WTC11 (cell line): ENCODE measurements around the gene CD86. TPM values are rescaled to one million over a fixed set of nuclear protein-coding genes. Genes with fewer than 3 reads are reported as not detected.

Experiments
- ATAC-seq: fragments of 200-7000 bp; cut with Tn5 transposase; 2 replicates; pipeline ENCODE4 v1.10.0; 2021; ENCODE audit warnings: mild to moderate bottlenecking, moderate library complexity
- CTCF ChIA-PET: fragments of 300-600 bp; sonication (Branson Sonifier 250); formaldehyde crosslinking; loops from one replicate; lab custom pipeline; 2021; ENCODE audit warnings: antibody characterized with exemption; lab: Charles Lee
- POLR2A ChIA-PET: fragments of 350-600 bp; sonication (Branson Sonifier 250); formaldehyde crosslinking; loops from one replicate; lab custom pipeline; 2021; ENCODE audit warnings: antibody characterized with exemption; lab: Charles Lee
- DNase-seq: peaks from one replicate; pipeline ENCODE4 v3.0.0; 2021; ENCODE audit warnings: low spot score
- H3K27ac Mint-ChIP-seq: 2 replicates; pipeline ENCODE4 v1.8.0; 2021; ENCODE audit warnings: mixed read lengths
- H3K27me3 Mint-ChIP-seq: 2 replicates; pipeline ENCODE4 v1.8.0; 2021; ENCODE audit warnings: low read depth, mild to moderate bottlenecking, moderate library complexity, mixed read lengths
- H3K36me3 Mint-ChIP-seq: 2 replicates; pipeline ENCODE4 v1.8.0; 2021; ENCODE audit warnings: mixed read lengths
- H3K4me1 Mint-ChIP-seq: 2 replicates; pipeline ENCODE4 v1.8.0; 2022; ENCODE audit warnings: mixed read lengths
- H3K4me3 Mint-ChIP-seq: 2 replicates; pipeline ENCODE4 v1.8.0; 2021; ENCODE audit warnings: mild to moderate bottlenecking, moderate library complexity, mixed read lengths
- H3K9me3 Mint-ChIP-seq: 2 replicates; pipeline ENCODE4 v1.8.0; 2021; ENCODE audit warnings: mixed read lengths
- ARID4B ChIP-seq: sonication (generic); formaldehyde crosslinking; IDR thresholded peaks from 2 replicates; pipeline ENCODE4 v1.8.0; 2023; ENCODE audit warnings: missing genetic modification reagents, mild to moderate bottlenecking, borderline replicate concordance
- ATF1 ChIP-seq: sonication (generic); formaldehyde crosslinking; IDR thresholded peaks from 2 replicates; pipeline ENCODE4 v1.8.1; 2023; ENCODE audit warnings: mild to moderate bottlenecking, moderate library complexity, missing genetic modification reagents
- ATF2 ChIP-seq: sonication (generic); formaldehyde crosslinking; IDR thresholded peaks from 2 replicates; pipeline ENCODE4 v1.8.1; 2022; ENCODE audit warnings: low read depth, missing genetic modification reagents, borderline replicate concordance
- ATF6 ChIP-seq: sonication (generic); formaldehyde crosslinking; IDR thresholded peaks from 2 replicates; pipeline ENCODE4 v1.8.1; 2023; ENCODE audit warnings: mild to moderate bottlenecking, missing genetic modification reagents
- CDX4 ChIP-seq: fragments of 250-450 bp; sonication (Bioruptor Pico); IDR thresholded peaks from 2 replicates; pipeline ENCODE4 v1.9.0; 2021; ENCODE audit warnings: moderate library complexity, mild to moderate bottlenecking, inconsistent platforms, borderline replicate concordance
- CREM ChIP-seq: sonication (generic); formaldehyde crosslinking; IDR thresholded peaks from 2 replicates; pipeline ENCODE4 v1.8.1; 2022; ENCODE audit warnings: mild to moderate bottlenecking, missing genetic modification reagents, moderate library complexity
- ESRRA ChIP-seq: sonication (generic); formaldehyde crosslinking; IDR thresholded peaks from 2 replicates; pipeline ENCODE4 v1.8.1; 2022; ENCODE audit warnings: mild to moderate bottlenecking, missing genetic modification reagents, borderline replicate concordance
- IRF1 ChIP-seq: sonication (generic); formaldehyde crosslinking; IDR thresholded peaks from 2 replicates; pipeline ENCODE4 v1.8.0; 2023; ENCODE audit warnings: missing genetic modification reagents
- KAT7 ChIP-seq: sonication (generic); formaldehyde crosslinking; IDR thresholded peaks from 2 replicates; pipeline ENCODE4 v1.8.1; 2023; ENCODE audit warnings: missing genetic modification reagents, mild to moderate bottlenecking, borderline replicate concordance
- MLX ChIP-seq: sonication (generic); formaldehyde crosslinking; IDR thresholded peaks from 2 replicates; pipeline ENCODE4 v1.8.1; 2023; ENCODE audit warnings: mild to moderate bottlenecking, missing genetic modification reagents, moderate library complexity
- NFYB ChIP-seq: sonication (generic); formaldehyde crosslinking; conservative IDR thresholded peaks from 2 replicates; pipeline ENCODE4 v1.8.0; 2022; ENCODE audit warnings: low read depth, missing genetic modification reagents
- PRDM15 ChIP-seq: sonication (generic); formaldehyde crosslinking; IDR thresholded peaks from 2 replicates; pipeline ENCODE4 v1.8.0; 2022; ENCODE audit warnings: missing genetic modification reagents
- SMAD3 ChIP-seq: sonication (generic); formaldehyde crosslinking; IDR thresholded peaks from 2 replicates; pipeline ENCODE4 v1.8.0; 2022; ENCODE audit warnings: missing genetic modification reagents, mild to moderate bottlenecking, borderline replicate concordance
- SOX15 ChIP-seq: fragments of 250-450 bp; sonication (Bioruptor Pico); IDR thresholded peaks from 2 replicates; pipeline ENCODE4 v1.9.0; 2021; ENCODE audit warnings: mild to moderate bottlenecking
- TEAD4 ChIP-seq: sonication (generic); formaldehyde crosslinking; IDR thresholded peaks from 2 replicates; pipeline ENCODE4 v1.8.0; 2022; ENCODE audit warnings: mild to moderate bottlenecking, missing genetic modification reagents
- ZNF416 ChIP-seq: fragments of 250-450 bp; sonication (Bioruptor Pico); IDR thresholded peaks from 2 replicates; pipeline ENCODE4 v1.9.0; 2021; ENCODE audit warnings: mild to moderate bottlenecking, inconsistent platforms
- ZNF512 ChIP-seq: sonication (generic); formaldehyde crosslinking; IDR thresholded peaks from 2 replicates; pipeline ENCODE4 v1.8.1; 2022; ENCODE audit warnings: missing genetic modification reagents, borderline replicate concordance
- ZSCAN18 ChIP-seq: fragments of 250-450 bp; sonication (Bioruptor Pico); IDR thresholded peaks from 2 replicates; pipeline ENCODE4 v2.1.2; 2022; ENCODE audit warnings: mild to moderate bottlenecking, moderate library complexity
- total RNA-seq: library from RNA; stranded (reverse); gene quantifications from 3 replicates; pipeline ENCODE4 v1.2.3, GENCODE V29; 2021

Gene CD86
- total RNA-seq, 1 experiment from 2014 or later = 0.61 TPM

- TF ChIP-seq KAT7 (CRISPR knock-in tag) = no peak
- no peak for TF ChIP-seq SMAD3
- no peak for TF ChIP-seq CDX4
- no peak for TF ChIP-seq TEAD4 (CRISPR knock-in tag)
Observed at GRCh38 chr3:122104515-122105194, 49.5 kb downstream of the CD86 start (continued).

GRCh38 chr3:122105626-122106025 is 50.5 kb downstream of the CD86 start:
- Mint-ChIP-seq H3K27ac (no peak overlapping the region), H3K9me3 (peaks cover under 1% of the 10 kb centered on the region), H3K4me1 (peaks cover 4% of the 10 kb centered on the region; the same call in 1 of the 2 replicates), H3K4me3 (no peak overlapping the region), H3K36me3 (no peaks in the 10 kb centered on the region), H3K27me3 (no peaks in the 10 kb centered on the region)
- no peak for ATAC-seq
- ChIA-PET POLR2A (no interaction called here), CTCF (interaction anchor here (1.2 kb wide), 1 partner anchor 153 kb away, joined by 4 read pairs; no protein-coding TSS in a partner anchor)
- no peak for DNase-seq
- TF ChIP-seq ZSCAN18 (CRISPR knock-in tag) (no peak), ATF2 (CRISPR knock-in tag) (no peak), ESRRA (CRISPR knock-in tag) (no peak), PRDM15 (CRISPR knock-in tag) (no peak), MLX (CRISPR knock-in tag) (no peak), ZNF416 (CRISPR knock-in tag) (no peak), ARID4B (CRISPR knock-in tag) (no peak), ZNF512 (CRISPR knock-in tag) (no peak), CREM (no peak), SOX15 (CRISPR knock-in tag) (no peak), ATF1 (CRISPR knock-in tag) (no peak), ATF6 (CRISPR knock-in tag) (no peak), IRF1 (CRISPR knock-in tag) (no peak), NFYB (CRISPR knock-in tag) (no peak)
